ENCODE measurements around the gene PANX2. TPM values are rescaled to one million over a fixed set of nuclear protein-coding genes. Genes with fewer than 3 reads are reported as not detected.

Gene PANX2
- polyA plus RNA-seq, 1 experiment, result 1.4 TPM

- POLR2A ChIA-PET, result no interaction called here
- H3K4me3 ChIP-seq (ENCODE audit: low read depth, low read length), result no peak overlapping the region
- CTCF ChIA-PET, result no interaction called here
- peaks cover 3% of the 10 kb centered on the region for H3K36me3 ChIP-seq (ENCODE audit: control insufficient read depth, insufficient read depth, low read length)
- DNase-seq (ENCODE audit: low read depth), result no peak
- no peak for TF ChIP-seq CTCF (IDR thresholded peaks at IDR 0.05; ENCODE audit: insufficient read depth, low read depth, low read length)
- H3K27me3 ChIP-seq (ENCODE audit: control insufficient read depth, insufficient read depth, low read length), result no peaks in the 10 kb centered on the region
Measured at GRCh38 chr22:50153056-50153755, 17.3 kb upstream of the PANX2 start.

GRCh38 chr22:50153756-50154140, 16.8 kb upstream of the PANX2 start:
- H3K36me3 ChIP-seq (ENCODE audit: control insufficient read depth, insufficient read depth, low read length), result peaks cover 6% of the 10 kb centered on the region
- POLR2A ChIA-PET, result no interaction called here
- H3K27me3 ChIP-seq (ENCODE audit: control insufficient read depth, insufficient read depth, low read length), result no peaks in the 10 kb centered on the region
- no peak overlapping the region for H3K4me3 ChIP-seq (ENCODE audit: low read depth, low read length)
- no peak for TF ChIP-seq CTCF (IDR thresholded peaks at IDR 0.05; ENCODE audit: insufficient read depth, low read depth, low read length)
- DNase-seq (ENCODE audit: low read depth), result no peak
- CTCF ChIA-PET, result no interaction called here

GRCh38 chr22:50157709-50158375, 12.7 kb upstream of the PANX2 start:
- Histone ChIP-seq H3K36me3 (ENCODE audit: control insufficient read depth, insufficient read depth, low read length) (peaks cover 6% of the 10 kb centered on the region), H3K27me3 (ENCODE audit: control insufficient read depth, insufficient read depth, low read length) (no peaks in the 10 kb centered on the region), H3K4me3 (ENCODE audit: low read depth, low read length) (no peak overlapping the region)
- no peak for TF ChIP-seq CTCF (IDR thresholded peaks at IDR 0.05; ENCODE audit: insufficient read depth, low read depth, low read length)
- no peak for DNase-seq (ENCODE audit: low read depth)
- CTCF ChIA-PET, result interaction anchor here (1.7 kb wide), 1 partner anchor 9 kb away, joined by 8 read pairs; no protein-coding TSS in a partner anchor
- POLR2A ChIA-PET, result interaction anchor here (0.6 kb wide), 1 partner anchor 44 kb away, joined by 3 read pairs; no protein-coding TSS in a partner anchor

GRCh38 chr22:50160947-50161346, 9.6 kb upstream of the PANX2 start:
- POLR2A ChIA-PET, result no interaction called here
- CTCF ChIA-PET, result no interaction called here
- no peak for DNase-seq (ENCODE audit: low read depth)
- no peaks in the 10 kb centered on the region for H3K27me3 ChIP-seq (ENCODE audit: control insufficient read depth, insufficient read depth, low read length)
- no peak for TF ChIP-seq CTCF (IDR thresholded peaks at IDR 0.05; ENCODE audit: insufficient read depth, low read depth, low read length)
- H3K4me3 ChIP-seq (ENCODE audit: low read depth, low read length), result no peak overlapping the region
- H3K36me3 ChIP-seq (ENCODE audit: control insufficient read depth, insufficient read depth, low read length), result peaks cover 7% of the 10 kb centered on the region

- peaks cover 7% of the 10 kb centered on the region for H3K36me3 ChIP-seq (ENCODE audit: control insufficient read depth, insufficient read depth, low read length)
- POLR2A ChIA-PET, result no interaction called here
- DNase-seq (ENCODE audit: low read depth), result no peak
- H3K27me3 ChIP-seq (ENCODE audit: control insufficient read depth, insufficient read depth, low read length), result no peaks in the 10 kb centered on the region
- CTCF ChIA-PET, result no interaction called here
- no peak for TF ChIP-seq CTCF (IDR thresholded peaks at IDR 0.05; ENCODE audit: insufficient read depth, low read depth, low read length)
- H3K4me3 ChIP-seq (ENCODE audit: low read depth, low read length), result no peak overlapping the region
Measured at GRCh38 chr22:50161508-50162390, 8.8 kb upstream of the PANX2 start.
